GM12878 (cell line): Measurements from ENCODE around the gene AEN. TPM values are rescaled to one million over a fixed set of nuclear protein-coding genes. Genes with fewer than 3 reads are reported as not detected.

ENCODE experiments used
- ATAC-seq: fragments of 200-7000 bp; cut with Tn5 transposase; 3 replicates; pipeline ENCODE4 v1.9.1; 2020; ENCODE audit warnings: mild to moderate bottlenecking, moderate library complexity
- BruUV-seq: library from RNA; stranded (reverse); fragments of 400-500 nt; replicated peaks from 2 replicates; lab custom pipeline; 2021; lab: Mats Ljungman, UMichigan
- CTCF ChIA-PET: fragments of 300-600 bp; sonication (Branson Sonifier 250); formaldehyde crosslinking; extraction: SDS; loops from one replicate; lab custom pipeline; 2021; ENCODE audit warnings: inconsistent platforms; lab: Yijun Ruan, JAX
- POLR2A ChIA-PET: fragments of 350-600 bp; formaldehyde crosslinking; extraction: SDS; loops from one replicate; lab custom pipeline; 2021; ENCODE audit warnings: inconsistent platforms; lab: Charles Lee
- RAD21 ChIA-PET: fragments of 300-600 bp; sonication (Branson Sonifier 250); formaldehyde crosslinking; loops from one replicate; lab custom pipeline; 2023; ENCODE audit warnings: antibody characterized with exemption; ENCODE audit not compliant: unreplicated experiment; lab: Charles Lee
- SMC1A ChIA-PET: fragments of 300-600 bp; sonication (Branson Sonifier 250); formaldehyde crosslinking; loops from one replicate; lab custom pipeline; 2023; ENCODE audit not compliant: unreplicated experiment, uncharacterized antibody; lab: Charles Lee
- DNase-seq: peaks from one replicate; pipeline ENCODE4 v3.0.0-alpha.2; 2011; ENCODE audit warnings: low read depth, low spot score
- FAIRE-seq: peaks from 3 replicates; lab custom pipeline; 2011; peaks lifted over from hg19 to GRCh38; lab: Jason Lieb, UNC
- H2AFZ ChIP-seq: 2 replicates; pipeline ENCODE4 v1.6.0; 2011; ENCODE audit warnings: low read depth, low read length, control low read depth; ENCODE audit not compliant: control insufficient read depth
- H3K27ac ChIP-seq: 2 replicates; pipeline ENCODE4 v1.5.1; 2011; ENCODE audit warnings: control low read depth; ENCODE audit not compliant: control insufficient read depth, insufficient read depth
- H3K27me3 ChIP-seq, 2 experiments: replicated peaks in 1 of 2; 2 replicates each; pipeline versions ENCODE4 v1.6.0 to v1.6.1; 2011; ENCODE audit warnings: low read length in 1 of 2; ENCODE audit not compliant: control insufficient read depth in 2 of 2, insufficient read depth in 2 of 2
- H3K36me3 ChIP-seq, 2 experiments: 2 replicates each; pipeline ENCODE4 v1.5.1; 2011; ENCODE audit warnings: low read length in 1 of 2; ENCODE audit not compliant: control insufficient read depth in 2 of 2, insufficient read depth in 2 of 2
- H3K4me1 ChIP-seq: 2 replicates; pipeline ENCODE4 v1.6.1; 2011; ENCODE audit warnings: mild to moderate bottlenecking, low read length, moderate library complexity, mixed read lengths; ENCODE audit not compliant: control insufficient read depth, insufficient read depth
- H3K4me2 ChIP-seq: 2 replicates; pipeline ENCODE4 v1.6.0; 2011; ENCODE audit warnings: control low read depth; ENCODE audit not compliant: control insufficient read depth, insufficient read depth
- H3K4me3 ChIP-seq: fragments of 200-600 bp; sonication (generic); 2 replicates; pipeline ENCODE4 v1.5.1; 2016
- H3K79me2 ChIP-seq: 2 replicates; pipeline ENCODE4 v1.6.0; 2011; ENCODE audit warnings: low read length; ENCODE audit not compliant: control insufficient read depth, insufficient read depth
- H3K9ac ChIP-seq: 2 replicates; pipeline ENCODE4 v1.8.0; 2011; ENCODE audit warnings: low read length, control low read depth, mixed read lengths; ENCODE audit not compliant: control insufficient read depth, insufficient read depth
- H3K9me3 ChIP-seq: replicated peaks from 3 replicates; pipeline ENCODE4 v1.5.1; 2011; ENCODE audit warnings: mild to moderate bottlenecking, low read length; ENCODE audit not compliant: control insufficient read depth, insufficient read depth
- H4K20me1 ChIP-seq: 2 replicates; pipeline ENCODE4 v1.6.0; 2011; ENCODE audit not compliant: control insufficient read depth, insufficient read depth
- MEF2A ChIP-seq: IDR thresholded peaks from 2 replicates; pipeline ENCODE4 v1.6.1; 2011; ENCODE audit warnings: low read depth, mild to moderate bottlenecking, low read length, moderate library complexity; ENCODE audit not compliant: insufficient read depth
- POU2F2 ChIP-seq: IDR thresholded peaks from 3 replicates; pipeline ENCODE4 v1.6.1; 2011; ENCODE audit warnings: low read depth, mild to moderate bottlenecking, low read length, borderline replicate concordance
- SMARCA5 ChIP-seq: fragments of 450-650 bp; IDR thresholded peaks from 2 replicates; pipeline ENCODE4 v1.6.1; 2017; ENCODE audit warnings: mild to moderate bottlenecking
- SPI1 ChIP-seq: IDR thresholded peaks from 2 replicates; pipeline ENCODE4 v1.6.1; 2011; ENCODE audit warnings: low read depth, mild to moderate bottlenecking, low read length, moderate library complexity, borderline replicate concordance; ENCODE audit not compliant: insufficient read depth
- STAT1 ChIP-seq: fragments of 450-650 bp; conservative IDR thresholded peaks from 2 replicates; pipeline ENCODE4 v1.6.1; 2014; ENCODE audit warnings: antibody characterized with exemption, mild to moderate bottlenecking
- SUZ12 ChIP-seq: fragments of 200-600 bp; sonication (generic); IDR thresholded peaks from one replicate; pipeline ENCODE4 v1.6.1; 2018; ENCODE audit warnings: antibody characterized with exemption, mild to moderate bottlenecking; ENCODE audit not compliant: unreplicated experiment
- ZNF274 ChIP-seq: IDR thresholded peaks from one replicate; pipeline ENCODE4 v1.8.0; 2011; ENCODE audit not compliant: insufficient read length, insufficient read depth
- WGBS: methylation state at CpG from one replicate; pipeline ENCODE4 v1.1.6; 2016; ENCODE audit warnings: low lambda C conversion rate; ENCODE audit not compliant: insufficient replicate concordance, insufficient coverage; ENCODE audit errors: missing lambda C conversion rate; 5-methylcytosine and 5-hydroxymethylcytosine counted together
- in situ Hi-C: fragments of 300-500 bp; cut with MboI; formaldehyde crosslinking; loops from 9 replicates; pipeline ENCODE4 v1.14.3; 2018; ENCODE audit warnings: mixed read lengths
- intact Hi-C: fragments of 100-400 bp; cut with micrococcal nuclease; formaldehyde crosslinking; loops from one replicate; pipeline ENCODE4 v1.14.2; 2022; ENCODE audit not compliant: unreplicated experiment
- polyA plus RNA-seq, 11 experiments: library from polyadenylated mRNA; depleted of rRNA in 4 of 11; unstranded in 6 of 11; stranded (reverse) in 5 of 11; fragments of >200 nt; fragmentation: Nextera tagmentation in 4 of 11; fragmentation: Illumina TruSeq in 1 of 11; extraction: Ambion mirVana in 4 of 11; extraction: Trizol in 1 of 11; gene quantifications; 1 replicate in 1 of 11; 2 replicates in 10 of 11; pipeline versions ENCODE4 v1.2.1 to v1.2.3, GENCODE V29; 2011 to 2016; ENCODE audit warnings: inconsistent platforms in 2 of 11, missing spikeins in 2 of 11, low read depth in 1 of 11
- total RNA-seq, 4 experiments: library from RNA; depleted of rRNA in 3 of 4; stranded (reverse); fragments of >200 nt in 3 of 4; fragmentation: Illumina TruSeq in 1 of 4; extraction: Trizol in 1 of 4; gene quantifications; 2 replicates each; pipeline versions ENCODE4 v1.2.1 to v1.2.3, GENCODE V29; 2013 to 2021

AEN gene
- total and polyA plus RNA-seq, 10 of the 15 experiments (the other 5 are each of a cell fraction or from before 2014, with no cell fraction given): 11.7 to 81.2 (median 53.7) TPM

DNA sequence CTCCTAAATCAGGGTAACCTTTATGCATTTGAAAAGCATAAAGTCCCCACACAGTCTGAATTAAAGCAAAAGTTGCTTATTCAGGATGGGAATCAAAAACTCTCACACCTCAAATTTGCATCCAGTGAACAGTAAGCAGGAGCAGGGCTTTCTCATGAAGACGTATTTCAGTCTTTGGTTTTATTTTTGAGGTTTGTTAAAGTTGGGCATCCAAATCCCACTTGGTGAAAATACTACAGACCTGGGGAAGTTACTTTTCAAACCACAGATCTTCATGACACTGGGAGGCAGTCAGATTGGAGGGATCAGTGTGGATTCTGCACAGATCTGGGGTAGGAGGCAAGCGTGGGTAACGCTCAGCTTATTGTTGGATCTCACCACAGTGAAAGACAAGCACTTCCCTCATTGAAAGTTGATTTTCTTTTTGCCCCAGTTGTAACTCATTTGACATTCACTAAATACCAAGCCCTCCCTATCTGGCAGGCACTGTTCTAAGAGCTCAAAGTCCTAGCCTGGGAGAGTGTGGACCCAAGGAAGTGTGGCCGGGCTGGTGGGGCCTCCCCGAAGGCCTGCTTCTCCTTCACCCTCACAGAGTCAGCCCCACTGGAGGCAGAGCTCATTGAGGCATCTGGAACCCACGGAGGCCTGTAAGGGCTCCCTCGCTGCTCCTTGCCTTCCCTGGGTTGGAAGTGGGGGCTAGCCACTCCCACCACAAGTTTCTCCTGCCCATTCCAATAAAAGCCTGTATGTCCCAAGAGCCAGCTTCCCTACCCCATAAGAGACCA lies 16.9 kb downstream of the AEN start:
- TSS peak; percentile 89 for BruUV-seq
- Histone ChIP-seq H3K9me3 (no peaks in the 10 kb centered on the region), H3K79me2 (peaks cover 42% of the 10 kb centered on the region), H3K4me1 (peaks cover 69% of the 10 kb centered on the region), H3K27ac (peak overlapping the region; percentile 99), H3K4me3 (peak overlapping the region; percentile 59), H4K20me1 (no peaks in the 10 kb centered on the region), H3K27me3 (no peaks in the 10 kb centered on the region), H3K9ac (peak overlapping the region; percentile 98), H3K36me3 (peaks cover 2 to 4% of the 10 kb centered on the region in 2 experiments), H3K4me2 (peak overlapping the region; percentile 89), H2AFZ (no peak overlapping the region; the same call in 1 of the 2 replicates)
- FAIRE-seq (no peak), ATAC-seq (no peak), DNase-seq (no peak)
- ChIA-PET RAD21 (interaction anchor here (0.6 to 1.9 kb wide), 7 partner anchors 19 to 430 kb away, joined by 3 to 12 read pairs (median 4); no protein-coding TSS in a partner anchor), CTCF (interaction anchor here (0.6 to 1.9 kb wide), 10 partner anchors 10 to 537 kb away, joined by 3 to 7 read pairs (median 4); partner anchors contain the start of genes MRPL46 and MRPS11), POLR2A (interaction anchor here (1.0 to 2.2 kb wide), 4 partner anchors 9 to 171 kb away, joined by 4 to 10 read pairs (median 6); partner anchors contain the start of genes MRPL46 and MRPS11), SMC1A (interaction anchor here (0.6 to 2.4 kb wide), 11 partner anchors 10 to 636 kb away, joined by 3 to 43 read pairs (median 6); no protein-coding TSS in a partner anchor)
- in situ Hi-C loops: no loop called here
- intact Hi-C loops: no loop called here
- TF ChIP-seq ZNF274 (no peak), POU2F2 (0 out of 3 replicates have a peak, but pooled peaks have one; percentile 23), SMARCA5 (0 out of 2 replicates have a peak, but pooled peaks have one; percentile 26), MEF2A (no peak), STAT1 (0 out of 2 replicates have a peak, but pooled peaks have one; percentile 20), SUZ12 (no peak), SPI1 (peak; percentile 2; the same call in 1 of the 2 replicates)
- WGBS: 15% methylated on average over 7 of the region's 7 CpGs
